HuH-7.5 (cell line): ENCODE results near the gene CHD5.

ENCODE experiments used
- DNase-seq: peaks from one replicate; pipeline ENCODE4 v3.0.0; 2011; ENCODE audit warnings: low spot score

CHD5 gene

GRCh38 chr1:6200188-6200809 is 20.2 kb upstream of the CHD5 start:
- no peak for DNase-seq

GRCh38 chr1:6199298-6200187 is 19.4 kb upstream of the CHD5 start, which contains the start of gene RPL22:
Gene RPL22 (minus strand): TSS chr1:6199595. CDS start chr1:6199573, 22 bp downstream.
- DNase-seq, result peak; percentile 79

- DNase-seq, result no peak
Observed at GRCh38 chr1:6198646-6199297, 18.7 kb upstream of the CHD5 start.

GRCh38 chr1:6197746-6198427 is 17.8 kb upstream of the CHD5 start:
- DNase-seq, result no peak

- no peak for DNase-seq
Observed at GRCh38 chr1:6191968-6192367, 11.8 kb upstream of the CHD5 start.

- no peak for DNase-seq
Observed at GRCh38 chr1:6188466-6188865, 8.3 kb upstream of the CHD5 start.

GRCh38 chr1:6185635-6186382 is 5.7 kb upstream of the CHD5 start:
- DNase-seq, result peak; percentile 23

DNA sequence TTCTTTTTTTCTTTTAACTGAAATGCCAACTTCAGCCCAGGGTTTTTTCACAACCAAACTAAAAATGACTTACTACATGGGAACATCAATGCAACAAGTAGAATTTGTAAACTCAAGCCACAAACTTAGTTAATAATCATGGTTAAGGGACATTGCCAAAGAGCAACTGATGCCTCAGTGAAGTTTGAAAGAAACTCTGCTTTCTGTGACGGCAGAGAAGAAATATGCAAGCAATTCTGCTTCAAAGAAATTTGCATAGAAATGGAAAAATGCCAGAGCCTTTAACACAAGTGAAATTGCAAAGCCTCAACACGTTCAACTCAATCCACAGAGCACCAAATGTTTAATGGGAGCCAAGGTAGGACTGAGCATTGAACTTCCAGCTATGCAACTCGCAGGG is 5.0 kb upstream of the CHD5 start:
- DNase-seq, result no peak

DNA sequence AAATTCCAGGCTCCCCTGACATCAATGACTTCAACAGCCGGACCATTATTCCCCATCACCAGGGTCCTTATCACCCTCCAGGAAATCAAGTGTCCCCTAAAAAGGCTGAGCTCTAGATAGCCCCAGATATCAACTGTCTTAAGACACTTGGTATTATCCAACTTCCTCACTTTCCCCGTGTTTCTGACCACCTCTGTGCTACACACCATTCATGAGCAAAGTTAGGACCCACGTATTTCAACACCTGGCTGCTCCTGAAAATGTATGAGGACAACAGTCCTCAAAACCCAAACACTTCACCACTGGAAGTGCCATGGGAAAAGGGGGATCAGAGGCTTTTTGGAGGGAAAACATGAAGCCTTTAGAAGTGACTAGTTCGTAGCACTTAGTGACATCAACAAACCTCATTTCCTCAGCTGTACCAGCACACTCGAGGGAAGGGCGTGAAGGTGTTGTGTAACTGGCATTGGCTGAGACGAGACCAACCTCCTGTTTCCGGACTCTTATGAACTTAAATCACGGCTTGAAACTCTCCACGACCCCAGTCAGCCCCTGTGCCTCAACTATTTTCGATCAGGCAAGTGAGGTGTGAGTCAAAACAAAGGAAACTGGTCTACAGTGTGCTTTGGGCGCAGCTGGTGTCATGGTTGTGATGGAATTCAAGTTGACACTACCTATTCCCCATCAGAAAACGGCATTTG is 4.1 kb upstream of the CHD5 start:
- DNase-seq, result no peak

DNA sequence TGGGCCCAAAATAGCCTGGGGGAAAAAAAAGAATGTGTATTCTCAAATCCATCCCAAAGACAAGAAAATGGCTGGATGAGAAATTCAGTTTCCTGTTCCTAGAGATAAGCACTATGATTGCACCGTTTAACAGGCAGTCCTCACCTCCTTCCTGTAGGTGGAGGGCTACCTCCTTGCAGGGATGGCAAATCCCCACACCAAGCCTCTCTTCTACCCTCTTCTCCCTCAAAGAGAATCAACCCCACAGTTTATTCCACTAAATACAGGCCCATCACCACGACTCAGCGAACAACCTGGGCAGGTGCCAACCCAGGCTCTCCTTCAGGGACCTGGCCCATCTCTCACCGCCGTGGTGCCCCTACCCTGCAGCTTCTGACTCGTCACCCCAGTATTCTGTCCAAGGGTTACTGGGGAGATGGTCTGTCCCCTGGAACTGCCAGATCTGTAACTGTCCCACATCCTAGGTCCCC is 3.4 kb upstream of the CHD5 start:
- DNase-seq, result peak; percentile 28

- DNase-seq, result peak; percentile 4
Observed at GRCh38 chr1:6181347-6181770, 1.2 kb upstream of the CHD5 start.

- DNase-seq, result peak; percentile 10
Observed at GRCh38 chr1:6180707-6181311, 688 bp upstream of the CHD5 start.

DNA sequence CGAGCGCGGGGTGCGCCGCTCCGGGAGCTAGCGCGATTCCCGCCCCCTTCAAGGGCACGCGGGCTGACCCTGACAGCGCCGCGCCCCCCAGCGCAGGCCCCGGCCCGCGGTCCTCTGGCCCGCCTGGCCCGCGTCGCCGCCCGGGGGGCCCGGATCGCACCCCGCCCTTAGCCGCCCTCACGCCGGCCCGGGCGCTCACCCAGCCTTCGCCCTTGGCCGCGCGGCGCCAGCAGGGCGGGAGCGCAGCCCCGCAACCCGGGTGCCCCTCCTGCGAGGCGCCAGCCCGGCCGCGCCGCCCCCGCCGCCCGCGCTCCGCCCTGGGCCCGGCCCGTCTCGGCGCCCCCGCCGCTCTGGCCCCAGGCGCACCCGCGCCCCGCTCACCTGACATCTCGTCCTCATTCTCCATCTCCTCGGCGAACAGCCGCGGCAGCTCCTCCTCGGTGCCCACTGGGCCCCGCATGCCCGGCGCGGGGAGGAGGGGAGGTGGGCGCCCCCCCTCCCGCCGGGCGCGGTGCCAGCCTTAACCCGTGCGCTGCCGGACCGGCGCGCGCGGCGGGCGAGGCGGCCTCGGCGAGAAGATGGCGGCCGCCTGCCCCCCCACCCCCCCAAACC is 451 bp downstream of the CHD5 start:
- DNase-seq, result peak; percentile 26

DNA sequence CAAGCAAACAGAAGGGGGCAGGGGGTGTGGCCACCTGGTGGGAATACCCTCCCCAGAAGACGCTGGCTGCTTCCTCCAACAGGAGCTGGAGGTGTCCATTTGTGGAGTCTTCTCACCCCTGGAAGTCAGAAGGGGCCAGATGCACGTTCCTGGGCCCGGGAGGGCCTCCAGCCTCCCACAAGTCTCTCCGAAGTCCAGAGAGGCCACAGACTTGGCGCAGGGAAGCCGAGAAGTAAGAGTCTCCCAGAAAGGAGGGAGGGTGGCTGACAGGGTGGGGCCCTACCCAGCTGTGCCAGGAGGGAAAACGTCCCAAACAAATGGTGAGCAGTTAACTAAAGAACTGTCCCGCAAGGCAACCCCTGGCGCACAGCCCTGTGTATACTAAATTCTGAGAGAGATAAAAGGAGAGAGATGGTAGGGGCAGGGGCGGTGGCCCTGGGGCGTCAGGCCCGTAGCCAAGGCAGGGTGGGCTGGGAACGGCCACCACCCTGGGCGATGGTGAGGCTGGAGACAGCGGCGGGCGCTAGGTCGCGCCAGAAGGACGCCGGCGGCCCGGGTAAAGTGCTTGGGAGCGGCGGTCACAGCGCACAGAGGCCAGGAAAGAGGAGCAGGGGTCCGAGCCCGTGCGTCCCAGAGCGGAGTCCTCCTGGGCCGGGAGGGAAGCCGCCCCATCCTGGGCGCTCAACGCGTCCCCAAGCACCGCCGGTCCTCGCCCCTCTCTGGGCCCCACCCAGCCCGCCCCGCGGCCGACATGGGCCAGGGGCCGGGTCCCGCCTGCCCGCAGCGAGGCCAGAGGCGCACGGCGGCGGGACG is 1.2 kb downstream of the CHD5 start:
- peak; percentile 35 for DNase-seq

DNA sequence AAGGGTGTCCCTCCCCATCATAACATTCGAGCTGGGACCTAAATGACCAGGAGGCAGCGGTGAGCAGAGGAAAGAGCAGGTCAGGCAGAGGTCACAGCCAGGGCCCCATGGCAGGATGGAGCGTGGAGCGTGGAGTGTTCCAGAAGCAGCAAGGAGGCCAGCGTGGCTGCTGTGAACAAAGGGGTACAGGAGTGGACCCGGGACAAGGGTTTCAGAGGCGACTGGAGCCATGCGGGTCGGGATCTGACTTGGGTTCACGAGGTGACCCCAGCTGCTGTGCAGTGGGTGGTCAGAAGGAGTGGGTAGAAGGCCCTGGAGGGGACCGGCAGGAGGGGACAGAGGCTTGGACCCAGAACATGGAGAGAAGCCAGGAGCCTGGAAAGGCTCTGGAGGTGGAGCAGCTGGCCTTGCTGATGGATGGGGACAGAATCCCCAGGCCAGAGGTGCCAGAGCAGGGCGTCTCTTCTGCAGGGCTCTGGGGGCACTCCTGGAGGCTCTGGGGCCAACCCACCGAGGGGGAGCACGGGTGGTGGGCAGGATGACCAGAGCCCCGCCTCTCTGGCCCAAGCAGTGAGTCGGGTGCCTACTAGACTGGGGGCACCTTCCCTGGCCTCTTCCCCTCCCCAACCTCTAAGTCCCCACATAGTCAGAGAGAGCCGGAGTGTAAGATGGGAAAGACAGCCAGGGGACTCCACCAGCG is 2.3 kb downstream of the CHD5 start:
- DNase-seq, result peak; percentile 17

DNA sequence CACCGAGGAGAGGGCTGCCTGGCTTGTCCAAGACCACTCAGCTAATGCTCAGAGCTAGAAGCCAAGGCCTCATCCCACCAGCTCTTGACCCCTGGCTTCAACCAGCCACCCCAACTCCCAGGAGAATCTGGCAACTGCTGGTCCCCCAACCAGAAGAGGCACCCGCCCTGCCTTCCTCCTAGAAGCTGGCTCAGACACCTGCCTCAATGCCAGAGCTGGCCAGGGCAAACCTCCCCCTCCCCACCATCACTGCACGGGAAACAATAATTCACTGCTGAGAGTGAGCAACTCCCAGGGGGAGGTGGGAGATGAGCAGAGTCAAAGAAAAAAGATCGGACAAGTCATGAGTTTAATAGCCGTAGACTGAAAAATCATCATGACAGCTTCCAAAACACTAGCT is 3.3 kb downstream of the CHD5 start:
- no peak for DNase-seq

DNA sequence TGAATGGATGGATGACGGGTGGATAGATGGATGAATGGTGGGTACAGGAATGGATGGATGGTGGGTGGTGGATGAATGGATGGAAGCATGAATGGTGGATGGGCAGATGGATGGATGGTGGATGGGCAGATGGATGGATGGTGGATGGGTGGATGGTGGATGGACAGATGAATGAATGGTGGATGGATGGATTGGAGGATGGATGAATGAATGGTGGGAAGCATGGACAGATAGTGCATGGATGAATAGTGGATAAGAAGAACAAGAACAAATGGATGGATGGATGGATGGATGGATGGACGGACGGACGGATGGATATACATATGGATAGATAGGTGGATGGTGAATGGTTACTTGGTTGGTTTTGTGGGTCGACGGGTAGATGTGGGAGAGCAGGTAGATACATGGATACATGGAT is 4.7 kb downstream of the CHD5 start:
- no peak for DNase-seq

- no peak for DNase-seq
Observed at GRCh38 chr1:6174621-6175410, 5.3 kb downstream of the CHD5 start.
